Transverse colon (tissue), 4 donors: Measurements from ENCODE around the gene ZNF12. TPM values are rescaled to one million over a fixed set of nuclear protein-coding genes. Genes with fewer than 3 reads are reported as not detected.
"Not testable (repeated sequence)": the region's sequence is repeated elsewhere in the genome, so short reads cannot be mapped to it uniquely, and the experiment has no call there.

Experiments used
- DNase-seq: peaks from one replicate; pipeline ENCODE4 v3.0.0-alpha.2; 2019
- H3K27ac ChIP-seq, 4 donors: fragments of 200-600 bp; sonication (generic); 2 replicates each; pipeline ENCODE4 v1.5.1; 2016 to 2018; ENCODE audit warnings: inconsistent platforms in 4 of 4
- H3K27me3 ChIP-seq: fragments of 200-600 bp; sonication (generic); 2 replicates; pipeline ENCODE4 v1.5.1; 2017; ENCODE audit warnings: inconsistent platforms
- H3K36me3 ChIP-seq, 4 donors: fragments of 200-600 bp; sonication (generic); 2 replicates each; pipeline ENCODE4 v1.5.1; 2017 to 2019; ENCODE audit warnings: inconsistent platforms in 4 of 4
- H3K4me1 ChIP-seq, 4 donors: fragments of 200-600 bp; sonication (generic); 2 replicates each; pipeline ENCODE4 v1.5.1; 2017 to 2020; ENCODE audit warnings: inconsistent platforms in 4 of 4
- H3K4me3 ChIP-seq, 4 donors: fragments of 200-600 bp; sonication (generic); 1 replicate in 1 of 4; 2 replicates in 3 of 4; pipeline versions ENCODE4 v1.5.1 to v1.6.1; 2017 to 2019; ENCODE audit warnings: inconsistent platforms in 4 of 4
- H3K9me3 ChIP-seq, 2 donors: fragments of 200-600 bp; sonication (generic); 2 replicates each; pipeline ENCODE4 v1.5.1; 2017 to 2019; ENCODE audit warnings: inconsistent platforms in 2 of 2
- EP300 ChIP-seq: sonication (generic); formaldehyde crosslinking; IDR thresholded peaks from one replicate; pipeline ENCODE4 v1.6.1; 2017; ENCODE audit warnings: antibody characterized with exemption, low read depth
- POLR2A ChIP-seq: fragments of 450-650 bp; IDR thresholded peaks from one replicate; pipeline ENCODE4 v1.6.1; 2016; ENCODE audit warnings: antibody characterized with exemption, mild to moderate bottlenecking, moderate library complexity
- POLR2AphosphoS5 ChIP-seq, 3 donors: sonication (generic); formaldehyde crosslinking; IDR thresholded peaks; one replicate each; pipeline ENCODE4 v1.6.1; 2016; ENCODE audit warnings: antibody characterized with exemption in 3 of 3
- WGBS, 2 donors: methylation state at CpG; one replicate each; pipeline ENCODE4 v1.1.5; 2018; ENCODE audit warnings: low coverage in 1 of 2; 5-methylcytosine and 5-hydroxymethylcytosine counted together
- in situ Hi-C, 4 donors: fragments of 200-750 bp; cut with MboI; loops; one replicate each; pipeline versions ENCODE4 v1.15.0 to v1.15.1; 2017; ENCODE audit warnings: low sequenced_read_pairs in 3 of 4, low pct_ligation_motif_present in 1 of 4, low pct_unique_long_range_greater_than_20kb in 1 of 4
- intact Hi-C: fragments of 100-400 bp; cut with DNase I; formaldehyde crosslinking; loops from one replicate; pipeline ENCODE4 v1.15.1; 2023; ENCODE audit warnings: low total_unique reads
- total RNA-seq, 4 donors: library from RNA; depleted of rRNA; stranded (reverse); fragments of >200 nt; gene quantifications; one replicate each; pipeline ENCODE4 v1.1.0, GENCODE V29; 2016
- TF ChIP-seq, protein P1 (sequence below), 5 experiments: fragments of 200-600 bp in 3 of 5; fragments of 450-650 bp in 2 of 5; sonication (generic) in 3 of 5; IDR thresholded peaks; 1 replicate in 2 of 5; 2 replicates in 3 of 5; pipeline ENCODE4 v1.5.1; 2016 to 2017; ENCODE audit warnings: antibody characterized with exemption in 5 of 5, inconsistent platforms in 3 of 5, mild to moderate bottlenecking in 2 of 5, moderate library complexity in 1 of 5

ZNF12 gene
- total RNA-seq, 4 donors from 2014 or later, result 17.5 to 171 (median 33.8) TPM

GRCh38 chr7:6675807-6676405 is 30.8 kb downstream of the ZNF12 start:
- Histone ChIP-seq H3K36me3 (no peaks in the 10 kb centered on the region), H3K4me1 (no peaks in the 10 kb centered on the region), H3K27me3 (no peaks in the 10 kb centered on the region), H3K4me3 (no peak overlapping the region), H3K9me3 (peaks cover 74 to 90% of the 10 kb centered on the region in 2 donors), H3K27ac (no peak overlapping the region)
- intact Hi-C loops (no loop called here), in situ Hi-C loops (no loop called here)
- no peak for DNase-seq
- 86 to 87% methylated on average over 1 of the region's 1 CpG for WGBS, 2 donors
- TF ChIP-seq POLR2A (no peak), POLR2AphosphoS5 (IDR thresholded peaks at IDR 0.05) (no peak), EP300 (no peak)
- TF ChIP-seq, protein P1, sequence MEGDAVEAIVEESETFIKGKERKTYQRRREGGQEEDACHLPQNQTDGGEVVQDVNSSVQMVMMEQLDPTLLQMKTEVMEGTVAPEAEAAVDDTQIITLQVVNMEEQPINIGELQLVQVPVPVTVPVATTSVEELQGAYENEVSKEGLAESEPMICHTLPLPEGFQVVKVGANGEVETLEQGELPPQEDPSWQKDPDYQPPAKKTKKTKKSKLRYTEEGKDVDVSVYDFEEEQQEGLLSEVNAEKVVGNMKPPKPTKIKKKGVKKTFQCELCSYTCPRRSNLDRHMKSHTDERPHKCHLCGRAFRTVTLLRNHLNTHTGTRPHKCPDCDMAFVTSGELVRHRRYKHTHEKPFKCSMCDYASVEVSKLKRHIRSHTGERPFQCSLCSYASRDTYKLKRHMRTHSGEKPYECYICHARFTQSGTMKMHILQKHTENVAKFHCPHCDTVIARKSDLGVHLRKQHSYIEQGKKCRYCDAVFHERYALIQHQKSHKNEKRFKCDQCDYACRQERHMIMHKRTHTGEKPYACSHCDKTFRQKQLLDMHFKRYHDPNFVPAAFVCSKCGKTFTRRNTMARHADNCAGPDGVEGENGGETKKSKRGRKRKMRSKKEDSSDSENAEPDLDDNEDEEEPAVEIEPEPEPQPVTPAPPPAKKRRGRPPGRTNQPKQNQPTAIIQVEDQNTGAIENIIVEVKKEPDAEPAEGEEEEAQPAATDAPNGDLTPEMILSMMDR (IDR thresholded peaks at IDR 0.05), result no peak

DNA sequence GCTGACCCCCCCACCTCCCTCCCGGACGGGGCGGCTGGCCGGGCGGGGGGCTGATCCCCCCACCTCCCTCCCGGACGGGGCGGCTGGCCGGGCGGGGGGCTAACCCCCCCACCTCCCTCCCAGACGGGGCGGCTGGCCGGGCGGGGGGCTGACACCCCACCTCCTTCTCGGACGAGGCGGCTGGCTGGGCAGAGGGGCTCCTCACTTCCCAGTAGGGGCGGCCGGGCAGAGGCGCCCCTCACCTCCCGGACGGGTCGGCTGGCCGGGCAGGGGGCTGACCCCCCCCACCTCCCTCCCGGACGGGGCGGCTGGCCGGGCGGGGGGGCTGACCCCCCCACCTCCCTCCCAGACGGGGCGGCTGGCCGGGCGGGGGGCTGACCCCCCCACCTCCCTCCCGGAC is 35.9 kb downstream of the ZNF12 start:
- H3K27me3 ChIP-seq, H3K36me3 ChIP-seq, H3K4me1 ChIP-seq, in situ Hi-C loops, H3K4me3 ChIP-seq, DNase-seq, H3K27ac ChIP-seq, intact Hi-C loops: not testable (repeated sequence)
- peaks cover 54 to 57% of the 10 kb centered on the region in 2 donors for H3K9me3 ChIP-seq
- WGBS, 2 donors, result no CpG with 5 or more reads among the region's 34 CpGs

DNA sequence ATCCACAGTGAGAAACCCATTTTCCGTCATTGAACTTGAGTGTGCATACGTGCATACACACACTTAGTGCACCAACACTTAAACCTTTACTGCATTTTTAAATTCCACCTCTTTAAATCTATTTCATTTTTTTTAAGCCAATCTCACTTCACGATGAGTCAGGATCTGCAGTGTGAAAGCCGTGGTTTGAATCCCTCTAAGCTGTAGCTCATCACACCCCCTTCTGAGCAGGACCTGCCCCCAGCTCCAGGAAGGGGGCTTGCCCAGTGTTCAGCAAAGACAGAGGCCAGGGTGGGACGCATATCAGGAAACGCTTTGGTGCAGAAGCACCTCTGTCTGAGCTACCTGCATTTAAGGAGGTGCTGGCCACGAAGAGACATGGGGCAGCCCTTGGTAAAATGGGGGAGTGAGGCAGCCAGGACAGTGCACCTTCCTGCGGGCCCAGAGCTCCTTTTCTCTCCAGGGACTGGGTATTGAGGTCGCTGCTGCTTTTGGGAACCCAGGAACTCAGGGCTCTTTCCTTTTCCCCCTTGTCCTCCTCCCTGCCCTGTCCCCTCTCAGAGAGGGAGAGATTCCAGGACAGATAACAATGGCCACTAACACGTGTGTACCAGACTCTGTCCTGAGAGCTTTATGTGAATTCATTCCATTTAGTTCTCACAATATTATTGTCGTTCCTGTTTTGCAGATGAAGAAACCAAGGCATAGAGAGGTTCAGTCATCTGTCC is 48.0 kb downstream of the ZNF12 start:
- no peaks in the 10 kb centered on the region for H3K9me3 ChIP-seq
- 37 to 39% methylated on average over 5 to 11 of the region's 11 CpGs for WGBS, 2 donors
- H3K27ac ChIP-seq, result no peak overlapping the region
- in situ Hi-C loops, result no loop called here
- DNase-seq, result no peak
- TF ChIP-seq EP300 (no peak), POLR2A (no peak), POLR2AphosphoS5 (IDR thresholded peaks at IDR 0.05) (no peak)
- TF ChIP-seq, protein P1 (IDR thresholded peaks at IDR 0.05), result no peak
- peaks cover 14% of the 10 kb centered on the region for H3K27me3 ChIP-seq
- intact Hi-C loops, result no loop called here
- H3K4me1 ChIP-seq, result peaks cover 0 to 1% (median 0%) of the 10 kb centered on the region in 4 donors
- H3K4me3 ChIP-seq, result no peak overlapping the region
- H3K36me3 ChIP-seq, result peaks cover 0 to 10% (median 4%) of the 10 kb centered on the region in 4 donors

- no peaks in the 10 kb centered on the region for H3K9me3 ChIP-seq
- no peak overlapping the region for H3K27ac ChIP-seq
- 95 to 100% methylated on average over 1 to 9 of the region's 9 CpGs for WGBS, 2 donors
- no peak overlapping the region for H3K4me3 ChIP-seq
- H3K36me3 ChIP-seq, result peaks cover 0 to 25% (median 12%) of the 10 kb centered on the region in 4 donors
- intact Hi-C loops (no loop called here), in situ Hi-C loops (no loop called here)
- H3K4me1 ChIP-seq, result no peaks in the 10 kb centered on the region
- DNase-seq, result no peak
- H3K27me3 ChIP-seq, result peaks cover 6% of the 10 kb centered on the region
- TF ChIP-seq POLR2AphosphoS5 (IDR thresholded peaks at IDR 0.05) (no peak), POLR2A (no peak), EP300 (no peak)
- TF ChIP-seq, protein P1 (IDR thresholded peaks at IDR 0.05), result no peak
Measured at GRCh38 chr7:6656413-6656812, 50.3 kb downstream of the ZNF12 start.
